Measurements from ENCODE around the gene SKAP2.

DNA sequence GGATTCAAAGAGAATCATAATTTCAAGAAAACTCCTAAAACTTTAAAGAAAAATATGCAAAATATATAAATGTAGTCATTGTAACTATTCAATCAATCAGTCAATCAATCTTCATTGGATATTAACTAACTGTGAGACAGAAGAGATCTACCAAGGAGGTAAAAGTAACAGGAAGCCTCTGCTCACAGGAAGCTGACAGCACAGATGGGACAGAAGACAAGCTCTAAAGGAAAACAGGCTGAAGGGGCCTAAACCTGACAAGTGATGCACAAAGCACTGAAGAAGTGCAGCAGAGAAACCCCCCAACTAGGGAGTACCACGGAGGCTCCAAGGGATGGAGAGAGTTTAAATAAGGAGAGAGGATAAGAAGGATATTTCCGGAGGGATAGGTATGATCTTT, 173.0 kb downstream of the SKAP2 start:
- TF ChIP-seq ZNF830 (tag by site-specific recombination; IDR thresholded peaks at IDR 0.05; ENCODE audit: low read depth) = no peak
- TF ChIP-seq, protein P1, sequence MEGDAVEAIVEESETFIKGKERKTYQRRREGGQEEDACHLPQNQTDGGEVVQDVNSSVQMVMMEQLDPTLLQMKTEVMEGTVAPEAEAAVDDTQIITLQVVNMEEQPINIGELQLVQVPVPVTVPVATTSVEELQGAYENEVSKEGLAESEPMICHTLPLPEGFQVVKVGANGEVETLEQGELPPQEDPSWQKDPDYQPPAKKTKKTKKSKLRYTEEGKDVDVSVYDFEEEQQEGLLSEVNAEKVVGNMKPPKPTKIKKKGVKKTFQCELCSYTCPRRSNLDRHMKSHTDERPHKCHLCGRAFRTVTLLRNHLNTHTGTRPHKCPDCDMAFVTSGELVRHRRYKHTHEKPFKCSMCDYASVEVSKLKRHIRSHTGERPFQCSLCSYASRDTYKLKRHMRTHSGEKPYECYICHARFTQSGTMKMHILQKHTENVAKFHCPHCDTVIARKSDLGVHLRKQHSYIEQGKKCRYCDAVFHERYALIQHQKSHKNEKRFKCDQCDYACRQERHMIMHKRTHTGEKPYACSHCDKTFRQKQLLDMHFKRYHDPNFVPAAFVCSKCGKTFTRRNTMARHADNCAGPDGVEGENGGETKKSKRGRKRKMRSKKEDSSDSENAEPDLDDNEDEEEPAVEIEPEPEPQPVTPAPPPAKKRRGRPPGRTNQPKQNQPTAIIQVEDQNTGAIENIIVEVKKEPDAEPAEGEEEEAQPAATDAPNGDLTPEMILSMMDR (tag by site-specific recombination; IDR thresholded peaks at IDR 0.05) = no peak
- TF ChIP-seq YY1 (tag by site-specific recombination; IDR thresholded peaks at IDR 0.05) = no peak
- TF ChIP-seq, protein P2, sequence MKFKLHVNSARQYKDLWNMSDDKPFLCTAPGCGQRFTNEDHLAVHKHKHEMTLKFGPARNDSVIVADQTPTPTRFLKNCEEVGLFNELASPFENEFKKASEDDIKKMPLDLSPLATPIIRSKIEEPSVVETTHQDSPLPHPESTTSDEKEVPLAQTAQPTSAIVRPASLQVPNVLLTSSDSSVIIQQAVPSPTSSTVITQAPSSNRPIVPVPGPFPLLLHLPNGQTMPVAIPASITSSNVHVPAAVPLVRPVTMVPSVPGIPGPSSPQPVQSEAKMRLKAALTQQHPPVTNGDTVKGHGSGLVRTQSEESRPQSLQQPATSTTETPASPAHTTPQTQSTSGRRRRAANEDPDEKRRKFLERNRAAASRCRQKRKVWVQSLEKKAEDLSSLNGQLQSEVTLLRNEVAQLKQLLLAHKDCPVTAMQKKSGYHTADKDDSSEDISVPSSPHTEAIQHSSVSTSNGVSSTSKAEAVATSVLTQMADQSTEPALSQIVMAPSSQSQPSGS (tag by site-specific recombination; IDR thresholded peaks at IDR 0.05; ENCODE audit: low read depth) = no peak
- TF ChIP-seq, protein P3, sequence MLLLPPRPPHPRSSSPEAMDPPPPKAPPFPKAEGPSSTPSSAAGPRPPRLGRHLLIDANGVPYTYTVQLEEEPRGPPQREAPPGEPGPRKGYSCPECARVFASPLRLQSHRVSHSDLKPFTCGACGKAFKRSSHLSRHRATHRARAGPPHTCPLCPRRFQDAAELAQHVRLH (tag by site-specific recombination; IDR thresholded peaks at IDR 0.05) = no peak
- no peak for TF ChIP-seq ZNF510 (tag by site-specific recombination; IDR thresholded peaks at IDR 0.05; ENCODE audit: insufficient replicate concordance)
- TF ChIP-seq MYNN (tag by site-specific recombination; IDR thresholded peaks at IDR 0.05; ENCODE audit: borderline replicate concordance) = no peak
- no peak for TF ChIP-seq ZBTB1 (tag by site-specific recombination; IDR thresholded peaks at IDR 0.05)
- no peak for TF ChIP-seq ZNF707 (tag by site-specific recombination; IDR thresholded peaks at IDR 0.05)
